Central memory CD4-positive, alpha-beta T cell (primary cell): ENCODE data around the gene ULK4.
A peak's percentile ranks its signal among the peaks of the same experiment; 100 is the strongest.
"Not testable (repeated sequence)": the region's sequence is repeated elsewhere in the genome, so short reads cannot be mapped to it uniquely, and the experiment has no call there.

ENCODE experiments used
- DNase-seq: peaks from one replicate; pipeline ENCODE4 v3.0.0; 2022

The ULK4 gene

GRCh38 chr3:41956574-41956973 is 5.3 kb downstream of the ULK4 start:
- DNase-seq, result no peak

- DNase-seq, result no peak
Measured at GRCh38 chr3:41955192-41955591, 6.7 kb downstream of the ULK4 start.

- DNase-seq, result no peak
Measured at GRCh38 chr3:41943311-41943843, 18.5 kb downstream of the ULK4 start.

- no peak for DNase-seq
Measured at GRCh38 chr3:41940393-41940792, 21.5 kb downstream of the ULK4 start.

GRCh38 chr3:41936384-41936783 is 25.5 kb downstream of the ULK4 start:
- DNase-seq, result no peak

GRCh38 chr3:41933154-41933676 is 28.7 kb downstream of the ULK4 start:
- no peak for DNase-seq

GRCh38 chr3:41932464-41932863 is 29.4 kb downstream of the ULK4 start:
- DNase-seq, result no peak

GRCh38 chr3:41920406-41920965 is 41.4 kb downstream of the ULK4 start:
- no peak for DNase-seq

- no peak for DNase-seq
Measured at GRCh38 chr3:41915353-41915752, 46.5 kb downstream of the ULK4 start.

GRCh38 chr3:41912280-41912679 is 49.6 kb downstream of the ULK4 start:
- DNase-seq, result no peak

GRCh38 chr3:41907330-41908073 is 54.4 kb downstream of the ULK4 start:
- DNase-seq, result no peak

GRCh38 chr3:41900265-41900664 is 61.6 kb downstream of the ULK4 start:
- DNase-seq, result no peak

GRCh38 chr3:41898631-41899030 is 63.3 kb downstream of the ULK4 start:
- no peak for DNase-seq

GRCh38 chr3:41893977-41894376 is 67.9 kb downstream of the ULK4 start:
- DNase-seq, result peak; percentile 11

GRCh38 chr3:41888368-41889076 is 73.4 kb downstream of the ULK4 start:
- no peak for DNase-seq

GRCh38 chr3:41882956-41883355 is 78.9 kb downstream of the ULK4 start:
- no peak for DNase-seq

- peak; percentile 29 for DNase-seq
Measured at GRCh38 chr3:41881233-41881821, 80.6 kb downstream of the ULK4 start.

- DNase-seq, result no peak
Measured at GRCh38 chr3:41880387-41880786, 81.5 kb downstream of the ULK4 start.

GRCh38 chr3:41877741-41878140 is 84.2 kb downstream of the ULK4 start:
- not testable (repeated sequence) for DNase-seq

GRCh38 chr3:41874022-41874421 is 87.9 kb downstream of the ULK4 start:
- DNase-seq, result no peak

GRCh38 chr3:41872157-41872556 is 89.7 kb downstream of the ULK4 start:
- DNase-seq, result no peak

GRCh38 chr3:41867533-41867932 is 94.4 kb downstream of the ULK4 start:
- no peak for DNase-seq

- no peak for DNase-seq
Measured at GRCh38 chr3:41866298-41866697, 95.6 kb downstream of the ULK4 start.
